Esophagus squamous epithelium (tissue), 5 donors: Measurements from ENCODE around the gene CAMTA1. TPM values are rescaled to one million over a fixed set of nuclear protein-coding genes. Genes with fewer than 3 reads are reported as not detected.

ENCODE experiments used
- DNase-seq: peaks from one replicate; lab custom pipeline; 2025; lab: John Stamatoyannopoulos, UW
- H3K27ac ChIP-seq, 4 donors: fragments of 200-600 bp; sonication (generic); one replicate each; pipeline ENCODE4 v1.5.1; 2016 to 2019; ENCODE audit warnings: mild to moderate bottlenecking in 1 of 4
- H3K27me3 ChIP-seq, 4 donors: fragments of 200-600 bp; sonication (generic); 1 replicate in 3 of 4; 2 replicates in 1 of 4; pipeline versions ENCODE4 v1.5.1 to v1.6.0; 2017 to 2021; ENCODE audit warnings: antibody characterized with exemption in 1 of 4
- H3K36me3 ChIP-seq, 3 donors: fragments of 200-600 bp; sonication (generic); one replicate each; pipeline ENCODE4 v1.5.1; 2016 to 2019
- H3K4me1 ChIP-seq, 3 donors: fragments of 200-600 bp; sonication (generic); one replicate each; pipeline ENCODE4 v1.5.1; 2017 to 2019
- H3K4me3 ChIP-seq, 4 donors: fragments of 200-600 bp; sonication (generic); 1 replicate in 3 of 4; 2 replicates in 1 of 4; pipeline ENCODE4 v1.5.1; 2016 to 2019; ENCODE audit warnings: mild to moderate bottlenecking in 2 of 4, moderate library complexity in 1 of 4
- H3K9me3 ChIP-seq, 3 donors: fragments of 200-600 bp; sonication (generic); one replicate each; pipeline ENCODE4 v1.5.1; 2016 to 2019
- POLR2A ChIP-seq, 4 donors: fragments of 450-650 bp; IDR thresholded peaks; one replicate each; pipeline ENCODE4 v1.6.1; 2017; ENCODE audit warnings: antibody characterized with exemption in 4 of 4, mild to moderate bottlenecking in 4 of 4, moderate library complexity in 3 of 4
- WGBS, 2 donors: methylation state at CpG; one replicate each; pipeline ENCODE4 v1.1.5; 2018; 5-methylcytosine and 5-hydroxymethylcytosine counted together
- intact Hi-C: fragments of 100-400 bp; cut with DNase I; formaldehyde crosslinking; loops from one replicate; pipeline ENCODE4 v1.15.0; 2022
- total RNA-seq, 4 donors: library from RNA; depleted of rRNA; stranded (reverse); fragments of >200 nt; gene quantifications; one replicate each; pipeline ENCODE4 v1.1.0, GENCODE V29; 2016
- TF ChIP-seq, protein P1 (sequence below), 6 experiments: fragments of 450-650 bp in 4 of 6; fragments of 200-600 bp in 2 of 6; sonication (generic) in 2 of 6; IDR thresholded peaks; one replicate each; pipeline ENCODE4 v1.5.1; 2016 to 2019; ENCODE audit warnings: antibody characterized with exemption in 6 of 6, mild to moderate bottlenecking in 4 of 6, moderate library complexity in 4 of 6
- donor health status: DM: yes; HTN: yes; CAD: no.

CAMTA1 gene
- total RNA-seq, 4 donors from 2014 or later, result 31.3 to 77.4 (median 45.9) TPM

DNA sequence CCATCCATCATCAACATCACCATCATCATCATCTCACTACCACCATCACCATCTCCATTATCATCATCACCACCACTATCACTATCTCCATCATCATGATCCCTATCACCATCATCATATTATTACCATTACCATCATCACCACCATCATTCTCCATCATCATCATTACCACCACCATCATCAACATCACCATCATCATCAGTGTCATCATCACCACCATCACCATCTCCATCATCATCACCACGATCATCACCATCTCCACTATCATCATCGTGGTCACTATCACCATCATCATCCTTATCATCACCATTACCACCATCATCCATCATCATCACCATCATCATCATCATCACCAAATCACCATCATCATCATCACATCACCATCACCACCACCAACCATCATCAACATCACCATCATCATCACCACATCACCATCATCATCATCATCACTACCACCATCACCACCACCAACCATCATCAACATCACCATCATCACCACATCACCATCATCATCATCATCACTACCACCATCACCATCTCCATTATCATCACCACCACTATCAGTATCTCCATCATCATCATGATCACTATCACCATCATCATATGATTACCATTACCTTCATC, 783.8 kb downstream of the CAMTA1 start:
- intact Hi-C loops, result no loop called here
- DNase-seq, result no peak
- Histone ChIP-seq H3K9me3 (no peaks in the 10 kb centered on the region), H3K4me1 (peaks cover 0 to 30% (median 12%) of the 10 kb centered on the region in 3 donors), H3K36me3 (no peaks in the 10 kb centered on the region), H3K27ac (no peak overlapping the region), H3K4me3 (no peak overlapping the region), H3K27me3 (no peaks in the 10 kb centered on the region)
- TF ChIP-seq POLR2A (IDR thresholded peaks at IDR 0.05), result no peak
- TF ChIP-seq, protein P1, sequence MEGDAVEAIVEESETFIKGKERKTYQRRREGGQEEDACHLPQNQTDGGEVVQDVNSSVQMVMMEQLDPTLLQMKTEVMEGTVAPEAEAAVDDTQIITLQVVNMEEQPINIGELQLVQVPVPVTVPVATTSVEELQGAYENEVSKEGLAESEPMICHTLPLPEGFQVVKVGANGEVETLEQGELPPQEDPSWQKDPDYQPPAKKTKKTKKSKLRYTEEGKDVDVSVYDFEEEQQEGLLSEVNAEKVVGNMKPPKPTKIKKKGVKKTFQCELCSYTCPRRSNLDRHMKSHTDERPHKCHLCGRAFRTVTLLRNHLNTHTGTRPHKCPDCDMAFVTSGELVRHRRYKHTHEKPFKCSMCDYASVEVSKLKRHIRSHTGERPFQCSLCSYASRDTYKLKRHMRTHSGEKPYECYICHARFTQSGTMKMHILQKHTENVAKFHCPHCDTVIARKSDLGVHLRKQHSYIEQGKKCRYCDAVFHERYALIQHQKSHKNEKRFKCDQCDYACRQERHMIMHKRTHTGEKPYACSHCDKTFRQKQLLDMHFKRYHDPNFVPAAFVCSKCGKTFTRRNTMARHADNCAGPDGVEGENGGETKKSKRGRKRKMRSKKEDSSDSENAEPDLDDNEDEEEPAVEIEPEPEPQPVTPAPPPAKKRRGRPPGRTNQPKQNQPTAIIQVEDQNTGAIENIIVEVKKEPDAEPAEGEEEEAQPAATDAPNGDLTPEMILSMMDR (IDR thresholded peaks at IDR 0.05), result no peak
- WGBS, 2 donors, result 91% methylated on average over 2 of the region's 2 CpGs

DNA sequence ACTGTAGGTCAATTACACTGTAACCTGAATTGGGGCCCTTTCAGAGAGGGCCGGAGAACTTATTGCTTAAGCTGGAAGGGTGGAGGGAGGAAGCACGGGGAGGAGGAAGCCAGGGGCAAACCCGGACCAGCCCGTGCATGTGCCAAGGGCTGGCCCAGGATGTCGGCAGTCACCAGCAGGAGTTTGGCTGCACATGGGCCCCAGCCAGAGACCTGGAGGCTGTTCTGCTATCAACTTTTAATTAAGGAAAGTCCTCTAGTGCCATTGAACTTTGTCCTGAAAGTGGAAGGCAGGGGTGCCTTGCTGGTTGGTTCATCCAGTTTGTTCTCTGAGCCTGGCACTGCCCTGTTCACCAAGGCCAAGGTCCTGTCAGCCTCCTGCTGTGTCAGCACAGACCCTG, 785.1 kb downstream of the CAMTA1 start:
- Histone ChIP-seq H3K36me3 (no peaks in the 10 kb centered on the region), H3K27ac (no peak overlapping the region), H3K9me3 (no peaks in the 10 kb centered on the region), H3K4me1 (peaks cover 0 to 39% (median 20%) of the 10 kb centered on the region in 3 donors), H3K4me3 (no peak overlapping the region), H3K27me3 (no peaks in the 10 kb centered on the region)
- 30% methylated on average over 3 of the region's 5 CpGs; no CpG with 5 or more reads in 1 of the 2 donors for WGBS, 2 donors
- intact Hi-C loops, result no loop called here
- no peak for DNase-seq
- TF ChIP-seq, protein P1 (IDR thresholded peaks at IDR 0.05), result no peak
- TF ChIP-seq POLR2A (IDR thresholded peaks at IDR 0.05), result no peak

DNA sequence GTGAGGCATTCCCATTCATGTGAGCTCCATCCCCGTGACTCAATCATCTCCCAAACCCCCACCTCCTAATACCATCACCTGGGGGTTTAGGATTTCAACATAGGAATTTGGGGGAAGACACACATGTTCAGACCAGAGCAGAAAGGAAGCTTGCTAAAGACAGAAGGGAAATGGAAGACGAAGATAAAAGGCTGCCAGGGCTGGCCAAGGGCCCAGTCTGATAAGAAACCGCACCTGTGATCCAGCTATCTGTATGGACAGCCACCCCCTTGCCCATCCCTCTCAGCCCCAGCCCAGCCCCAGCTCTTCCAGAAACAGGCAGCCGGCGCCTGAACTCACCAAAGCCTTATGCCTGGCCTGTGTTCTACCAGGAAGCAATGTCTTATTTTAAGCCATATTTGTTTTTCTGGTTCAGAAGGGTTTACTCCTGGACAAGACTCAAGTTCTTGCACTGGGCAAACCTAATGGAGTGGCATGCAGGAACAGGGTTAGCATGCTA, 787.4 kb downstream of the CAMTA1 start:
- Histone ChIP-seq H3K27ac (no peak overlapping the region), H3K4me3 (no peak overlapping the region), H3K36me3 (no peaks in the 10 kb centered on the region), H3K4me1 (peaks cover 0 to 39% (median 20%) of the 10 kb centered on the region in 3 donors), H3K27me3 (no peaks in the 10 kb centered on the region), H3K9me3 (no peaks in the 10 kb centered on the region)
- intact Hi-C loops, result no loop called here
- WGBS, 2 donors, result 13 to 35% methylated on average over 2 to 5 of the region's 5 CpGs
- no peak for DNase-seq
- no peak for TF ChIP-seq POLR2A (IDR thresholded peaks at IDR 0.05)
- TF ChIP-seq, protein P1 (IDR thresholded peaks at IDR 0.05), result no peak

DNA sequence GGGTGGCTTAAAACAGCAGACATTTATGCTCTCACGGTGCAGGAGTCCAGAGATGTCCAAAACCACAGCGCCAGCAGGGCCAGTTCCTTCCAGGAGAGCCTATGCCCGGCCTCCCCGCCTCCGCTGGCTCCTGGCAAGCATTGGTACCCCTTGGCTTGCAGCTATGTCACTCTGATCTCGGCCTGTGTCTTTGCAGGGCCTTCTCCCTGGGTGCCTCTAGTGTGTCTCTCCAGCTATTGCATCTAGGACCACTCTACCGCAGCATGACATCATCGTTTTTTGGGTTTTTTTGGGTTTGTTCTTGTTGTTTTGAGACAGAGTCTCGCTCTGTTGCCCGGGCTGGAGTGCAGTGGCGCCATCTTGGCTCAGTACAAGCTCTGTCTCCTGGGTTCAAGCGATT, 788.2 kb downstream of the CAMTA1 start:
- Histone ChIP-seq H3K36me3 (no peaks in the 10 kb centered on the region), H3K27ac (no peak overlapping the region), H3K4me3 (no peak overlapping the region), H3K9me3 (no peaks in the 10 kb centered on the region), H3K4me1 (peaks cover 0 to 39% (median 20%) of the 10 kb centered on the region in 3 donors), H3K27me3 (peaks cover 0 to 5% (median 0%) of the 10 kb centered on the region in 4 donors)
- TF ChIP-seq, protein P1 (IDR thresholded peaks at IDR 0.05), result no peak
- TF ChIP-seq POLR2A (IDR thresholded peaks at IDR 0.05), result no peak
- intact Hi-C loops, result no loop called here
- WGBS, 2 donors, result 92 to 93% methylated on average over 9 to 12 of the region's 12 CpGs
- DNase-seq, result no peak
